Head of caudate nucleus (tissue), 42 donors: Measurements from ENCODE around the gene WASL.
"Not testable (repeated sequence)": the region's sequence is repeated elsewhere in the genome, so short reads cannot be mapped to it uniquely, and the experiment has no call there.

ENCODE experiments used
- DNase-seq, 42 donors: peaks; one replicate each; pipeline versions ENCODE4 v3.0.0 to v3.0.0-alpha.2; 2020 to 2021; ENCODE audit warnings: mixed read lengths in 7 of 42
- intact Hi-C: fragments of 100-400 bp; cut with DNase I; formaldehyde crosslinking; loops from one replicate; pipeline ENCODE4 v1.15.0; 2022

WASL gene

GRCh38 chr7:123738808-123739207 is 10.0 kb downstream of the WASL start:
- no peak for DNase-seq
- intact Hi-C loops: no loop called here

DNA sequence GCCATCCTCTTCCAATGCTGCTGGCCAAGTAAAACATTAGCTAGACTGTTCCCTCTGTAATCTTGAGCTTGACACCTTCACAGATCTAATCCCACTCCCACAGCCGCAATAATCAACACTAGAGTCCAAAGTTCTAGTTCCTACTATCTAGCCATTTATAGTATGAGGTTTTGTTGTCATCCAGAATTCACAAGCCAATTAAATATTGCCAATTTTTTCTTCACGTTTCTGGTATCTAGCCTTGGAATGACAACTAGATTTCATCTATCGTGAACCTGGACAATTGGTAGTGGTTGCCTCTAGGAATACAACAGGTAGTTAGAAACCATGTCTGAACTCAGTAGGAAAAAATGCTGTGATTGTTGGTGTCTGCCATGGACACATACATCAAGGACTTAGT is 10.4 kb downstream of the WASL start:
- DNase-seq: no peak
- intact Hi-C loops: no loop called here

DNA sequence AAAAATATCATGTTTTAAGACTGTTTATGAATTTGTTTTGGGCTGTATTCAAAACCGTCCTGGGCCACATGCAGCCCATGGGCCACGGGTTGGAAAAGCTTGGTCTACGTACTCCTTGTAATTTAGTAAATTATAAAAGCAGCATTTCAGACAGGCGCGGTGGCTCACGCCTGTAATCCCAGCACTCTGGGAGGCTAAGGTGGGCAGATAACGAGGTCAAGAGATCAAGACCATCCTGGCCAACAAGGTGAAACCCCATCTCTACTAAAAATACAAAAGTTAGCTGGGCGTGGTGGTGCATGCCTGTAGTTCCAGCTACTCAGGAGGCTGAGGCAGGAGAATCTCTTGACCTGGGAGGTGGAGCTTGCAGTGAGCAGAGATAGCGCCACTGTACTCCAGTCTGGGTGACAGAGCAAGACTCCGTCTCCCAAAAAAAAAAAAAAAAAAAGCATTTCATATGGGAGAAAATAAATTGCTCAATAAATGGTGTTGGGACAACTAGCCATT is 11.6 kb downstream of the WASL start:
- DNase-seq, intact Hi-C loops: not testable (repeated sequence)

- no peak for DNase-seq
- intact Hi-C loops: no loop called here
Measured at GRCh38 chr7:123735539-123735938, 13.3 kb downstream of the WASL start.

GRCh38 chr7:123734498-123734897 is 14.3 kb downstream of the WASL start:
- intact Hi-C loops: no loop called here
- no peak for DNase-seq

DNA sequence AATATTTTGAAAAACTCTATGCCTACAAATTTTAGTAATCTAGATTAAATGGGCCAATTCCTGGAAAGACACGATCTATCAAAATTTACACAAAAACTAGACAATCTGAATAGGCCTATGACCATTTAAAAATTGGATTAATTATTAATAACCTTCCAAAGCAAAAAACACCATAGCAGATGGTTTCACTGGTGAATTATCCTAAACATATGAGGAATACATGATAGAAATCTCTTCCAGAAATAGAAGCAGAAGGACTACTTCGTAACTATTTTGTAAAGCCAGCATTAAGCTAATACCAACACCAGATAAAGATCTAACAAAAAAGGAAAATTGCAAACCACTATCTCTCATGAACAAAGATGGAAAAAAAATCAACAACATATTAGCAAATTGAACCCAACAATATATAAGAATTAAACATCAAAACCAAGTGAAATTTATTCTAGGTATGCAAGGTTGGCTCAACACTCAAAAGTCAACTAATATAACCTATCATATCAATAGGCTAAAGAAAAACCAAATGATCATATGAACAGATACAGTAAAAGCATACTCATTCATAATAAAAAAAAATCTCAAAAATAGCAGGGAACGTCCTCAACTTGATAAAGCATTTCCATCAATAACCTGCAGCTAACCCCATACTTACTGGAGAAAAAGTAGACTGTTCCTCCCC is 16.3 kb downstream of the WASL start:
- DNase-seq: no peak
- intact Hi-C loops: no loop called here

- no peak for DNase-seq
- intact Hi-C loops: no loop called here
Measured at GRCh38 chr7:123729218-123729578, 19.6 kb downstream of the WASL start.

DNA sequence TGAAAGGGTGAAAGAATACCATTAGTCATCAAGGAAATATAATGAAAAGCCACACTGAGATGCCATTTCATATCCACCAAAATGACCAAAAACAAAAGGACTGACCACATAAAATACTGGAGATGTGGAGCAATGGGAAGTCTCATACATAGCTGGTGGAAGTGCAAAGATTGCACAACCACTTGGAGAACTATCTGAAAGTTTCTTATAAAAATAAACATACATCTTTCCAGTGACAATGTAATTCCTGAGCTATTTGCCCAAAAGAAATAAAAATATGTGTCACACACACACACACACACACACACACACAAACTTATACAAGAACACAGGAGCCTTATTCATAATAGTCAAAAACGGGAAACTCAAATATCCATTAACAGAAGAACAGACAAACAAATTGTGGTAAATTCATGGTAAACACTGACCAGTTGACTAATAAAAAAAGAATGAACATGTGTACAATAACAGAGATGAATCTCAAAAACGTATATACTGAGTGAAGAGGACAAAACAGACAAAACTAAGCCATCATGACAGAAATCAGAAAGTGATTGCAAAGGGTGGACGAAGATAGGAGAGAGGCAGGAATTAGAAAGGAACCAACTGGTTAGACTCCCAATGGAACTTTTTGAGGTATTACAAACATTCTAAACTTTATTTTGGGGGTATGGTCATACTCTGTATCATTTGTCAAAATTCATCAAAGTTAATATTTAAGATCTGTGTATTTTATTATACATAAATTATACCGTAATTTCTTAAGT is 21.5 kb downstream of the WASL start:
- intact Hi-C loops: no loop called here
- DNase-seq: no peak

DNA sequence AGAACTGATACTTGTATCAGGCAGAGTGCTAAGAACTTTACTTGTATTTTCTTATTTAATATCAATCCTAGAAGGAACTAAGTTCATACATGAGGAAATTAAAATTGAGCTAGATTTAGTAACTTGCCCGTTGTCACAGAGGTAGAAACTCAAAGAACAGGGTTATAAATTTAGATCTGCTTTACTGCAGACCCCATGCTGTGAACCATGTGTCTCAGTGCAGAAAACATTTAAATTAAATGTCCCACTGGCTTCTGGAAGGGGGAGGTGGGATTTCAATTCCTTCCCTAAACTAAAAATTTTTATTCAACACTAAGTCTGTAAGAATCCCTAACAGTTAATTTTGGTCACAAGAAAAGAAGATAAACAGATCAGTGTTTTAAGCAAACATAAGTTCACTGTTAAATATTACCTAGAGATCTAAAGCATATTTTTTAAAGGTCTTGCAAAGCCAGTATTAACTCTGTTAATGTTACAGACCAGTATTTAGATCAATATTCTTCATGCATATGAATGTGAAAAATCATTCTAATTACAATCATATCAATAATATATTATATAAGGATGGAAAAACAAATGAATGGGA is 23.1 kb downstream of the WASL start:
- no peak for DNase-seq
- intact Hi-C loops: no loop called here

- intact Hi-C loops: no loop called here
- DNase-seq: no peak
Measured at GRCh38 chr7:123724817-123725253, 24.0 kb downstream of the WASL start.

DNA sequence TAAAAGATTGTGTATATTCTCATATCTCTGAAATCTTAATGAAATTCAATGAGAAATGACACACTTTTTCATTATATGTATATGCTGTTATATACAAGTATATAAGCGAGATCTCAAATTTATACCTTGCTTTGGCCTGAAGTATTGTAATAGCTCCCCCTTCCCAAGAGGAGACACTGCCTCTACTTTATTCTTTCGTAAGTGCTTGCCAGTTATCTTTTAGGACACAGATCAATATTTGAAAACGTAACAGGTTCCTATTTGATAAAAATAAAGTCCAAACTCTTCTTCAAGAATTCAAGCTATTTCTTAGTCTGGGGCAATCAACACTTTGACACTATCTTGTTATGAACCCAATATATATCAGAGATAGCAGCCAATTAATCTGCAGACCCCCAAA is 24.9 kb downstream of the WASL start:
- intact Hi-C loops: no loop called here
- no peak for DNase-seq

DNA sequence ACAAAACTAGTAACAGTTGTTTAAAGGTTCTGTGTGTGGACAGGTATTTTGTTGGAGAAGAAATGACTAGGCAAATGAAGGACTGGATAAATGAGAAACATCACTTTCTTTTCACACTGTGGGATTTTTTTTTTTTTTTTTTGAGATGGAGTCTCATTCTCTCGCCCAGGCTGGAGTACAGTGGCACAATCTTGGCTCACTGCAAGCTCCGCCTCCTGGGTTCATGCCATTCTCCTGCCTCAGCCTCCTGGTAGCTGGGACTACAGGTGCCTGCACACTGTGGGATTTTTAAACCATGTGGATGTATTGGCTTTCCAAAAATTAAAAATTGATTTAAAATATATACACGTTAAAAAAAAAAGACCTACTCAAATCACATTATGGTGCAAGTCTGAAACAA is 28.3 kb downstream of the WASL start:
- intact Hi-C loops, DNase-seq: not testable (repeated sequence)

DNA sequence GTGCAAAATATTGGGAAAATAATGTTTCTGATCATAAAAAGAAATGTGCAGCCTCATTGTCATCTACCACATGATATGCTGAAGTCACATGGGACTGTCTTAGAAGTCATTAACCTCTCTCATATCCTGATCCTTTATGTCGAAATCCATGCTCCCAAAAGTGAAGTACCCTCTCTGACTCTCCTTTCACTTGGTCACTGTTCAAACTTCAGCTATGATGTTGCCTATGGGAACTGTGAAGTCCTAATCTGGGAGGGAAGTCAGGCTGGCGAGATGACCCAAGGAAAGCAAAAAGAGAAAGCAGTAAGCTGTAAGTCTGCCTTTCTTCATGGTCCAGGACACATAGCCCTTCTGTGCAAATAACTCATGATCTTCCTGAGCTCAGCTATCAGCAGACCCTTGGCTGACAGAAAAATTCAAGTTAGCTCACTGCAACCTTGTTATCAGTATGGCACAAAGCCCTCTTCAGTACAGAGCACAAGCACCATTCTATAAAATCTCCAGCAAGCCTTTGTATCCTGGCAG is 29.5 kb downstream of the WASL start:
- intact Hi-C loops: no loop called here
- DNase-seq: no peak

GRCh38 chr7:123718773-123719172 is 30.0 kb downstream of the WASL start:
- intact Hi-C loops: no loop called here
- no peak for DNase-seq

DNA sequence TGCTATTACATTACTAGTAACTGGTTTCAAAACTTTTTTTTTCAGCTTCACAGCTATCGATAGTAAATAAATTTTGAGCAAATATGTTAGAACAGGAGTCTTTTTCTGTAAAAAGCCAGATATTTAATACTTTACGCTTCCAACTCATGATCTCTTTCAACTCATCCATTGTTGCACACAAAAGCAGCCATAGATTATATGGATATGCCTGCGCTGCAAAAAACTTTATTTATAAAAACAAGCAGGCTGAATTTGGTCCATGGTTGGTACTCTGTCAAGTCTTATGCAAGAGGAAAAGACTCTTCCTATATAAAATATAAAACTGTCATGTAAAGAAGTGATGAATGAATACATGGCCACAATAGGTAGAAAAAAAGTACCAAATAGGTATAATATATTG is 31.1 kb downstream of the WASL start:
- no peak for DNase-seq
- intact Hi-C loops: no loop called here

DNA sequence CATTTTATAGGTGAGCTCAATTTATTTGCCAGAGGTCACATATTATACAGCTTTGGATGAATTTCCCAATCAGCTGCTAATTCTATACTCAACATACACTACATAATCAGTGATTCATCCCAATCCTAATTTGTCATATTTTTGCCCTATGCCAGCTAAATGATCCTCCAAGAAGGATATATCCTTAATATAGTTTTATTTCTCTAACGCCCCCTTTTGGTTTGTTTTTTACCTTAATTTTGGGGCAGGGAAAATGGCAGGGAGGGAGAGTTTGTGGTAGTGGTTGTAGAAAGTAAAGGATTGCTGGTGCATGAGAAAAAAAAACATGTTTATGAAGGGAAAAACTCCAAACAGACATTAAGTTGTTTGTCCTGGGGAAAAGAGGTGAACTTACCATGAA is 31.9 kb downstream of the WASL start:
- intact Hi-C loops: no loop called here
- no peak for DNase-seq

- intact Hi-C loops: no loop called here
- no peak for DNase-seq
Measured at GRCh38 chr7:123715799-123716198, 33.0 kb downstream of the WASL start.

DNA sequence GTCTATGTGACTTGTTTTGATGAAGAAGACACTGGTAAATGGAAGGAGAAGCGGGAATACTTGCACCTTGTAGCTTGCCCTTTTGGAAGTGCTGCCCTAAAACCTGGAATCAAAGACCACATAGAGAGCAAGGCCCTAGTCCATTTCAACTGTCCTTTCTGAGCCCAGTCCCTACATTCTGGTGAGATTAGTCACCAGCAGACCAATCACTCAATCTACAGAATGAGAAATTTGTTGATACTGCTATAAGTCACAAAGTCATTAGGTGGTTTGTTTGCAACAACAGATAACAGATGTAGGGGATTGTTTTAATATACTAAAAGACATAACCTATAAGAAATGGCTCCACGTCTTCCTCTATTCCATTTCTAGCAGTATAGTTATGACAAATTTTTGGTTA is 33.6 kb downstream of the WASL start:
- intact Hi-C loops: no loop called here
- DNase-seq: no peak

DNA sequence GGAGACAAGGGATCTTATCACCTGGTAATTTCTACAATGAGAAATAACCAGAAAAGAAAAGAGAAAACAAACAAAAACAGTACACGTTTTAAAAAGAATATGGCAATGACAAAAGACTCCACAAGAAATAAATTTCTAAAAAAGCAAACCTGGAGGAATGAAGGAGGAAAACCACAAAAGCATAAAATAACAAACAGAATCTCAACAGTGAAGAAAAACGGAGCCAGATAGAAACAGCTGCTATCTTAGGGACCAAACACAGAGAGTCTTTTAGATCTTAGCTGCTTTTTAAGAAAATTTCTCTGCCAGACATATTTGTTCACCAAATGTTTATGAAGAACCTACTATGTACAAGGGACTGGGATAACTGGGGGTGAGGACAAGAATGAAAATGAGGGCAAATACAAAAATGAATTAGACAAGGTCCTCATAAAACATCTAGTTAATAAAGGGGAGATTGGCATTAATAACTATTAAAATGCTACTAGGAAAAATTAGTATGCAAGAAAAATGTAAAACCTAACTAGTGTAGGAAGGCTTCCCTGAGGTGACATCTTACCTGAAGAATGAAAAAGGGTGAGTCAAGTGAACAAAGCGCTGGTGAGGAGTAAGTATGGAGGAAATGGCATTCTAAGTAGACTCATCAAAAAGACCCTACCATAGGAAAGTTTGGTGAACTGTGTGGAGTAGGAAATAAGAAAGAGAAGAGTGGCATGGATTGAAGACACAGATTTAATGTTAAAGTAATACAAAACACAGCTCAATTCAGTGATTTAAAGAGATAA is 34.3 kb downstream of the WASL start:
- DNase-seq: no peak
- intact Hi-C loops: no loop called here

GRCh38 chr7:123712619-123713018 is 36.2 kb downstream of the WASL start:
- DNase-seq: no peak
- intact Hi-C loops: no loop called here
